Measurements from ENCODE around the gene BPIFB3. TPM values are rescaled to one million over a fixed set of nuclear protein-coding genes. Genes with fewer than 3 reads are reported as not detected.

The BPIFB3 gene
- total and polyA plus RNA-seq, 12 donors, result not detected

DNA sequence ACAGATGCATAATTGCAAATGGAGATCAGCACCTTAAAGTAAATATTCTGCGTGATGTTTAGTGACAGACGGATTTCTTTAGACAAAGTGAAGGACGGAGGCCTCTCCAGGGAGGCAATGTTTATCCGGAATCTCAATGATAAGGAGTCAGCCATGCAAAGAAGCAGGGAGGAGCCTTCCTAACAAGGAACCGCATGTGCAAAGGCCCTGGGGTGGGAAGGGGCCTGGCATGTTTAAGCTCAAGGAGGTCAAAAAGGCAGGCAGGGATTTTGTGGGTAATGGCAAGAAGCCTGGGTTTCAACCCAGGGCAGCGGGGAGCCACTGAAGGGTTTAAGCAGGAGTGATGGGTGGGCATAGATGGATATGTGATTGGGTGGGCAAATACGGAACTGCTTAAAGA, 678 bp downstream of the BPIFB3 start:
- intact Hi-C loops (cut with DNase I), result no loop called here
- Histone ChIP-seq H3K27ac (no peak overlapping the region), H3K36me3 (replicated peaks in 1 of 2) (no peaks in the 10 kb centered on the region), H3K4me3 (no peak overlapping the region), H3K4me1 (replicated peaks in 1 of 2) (no peaks in the 10 kb centered on the region), H3K27me3 (no peaks in the 10 kb centered on the region), H3K9me3 (replicated peaks in 1 of 3) (no peaks in the 10 kb centered on the region)
- WGBS, 4 donors, result 76 to 85% (median 83%) methylated on average over 7 of the region's 7 CpGs
- no peak for TF ChIP-seq POLR2A (IDR thresholded peaks at IDR 0.05)
- TF ChIP-seq, protein P1, sequence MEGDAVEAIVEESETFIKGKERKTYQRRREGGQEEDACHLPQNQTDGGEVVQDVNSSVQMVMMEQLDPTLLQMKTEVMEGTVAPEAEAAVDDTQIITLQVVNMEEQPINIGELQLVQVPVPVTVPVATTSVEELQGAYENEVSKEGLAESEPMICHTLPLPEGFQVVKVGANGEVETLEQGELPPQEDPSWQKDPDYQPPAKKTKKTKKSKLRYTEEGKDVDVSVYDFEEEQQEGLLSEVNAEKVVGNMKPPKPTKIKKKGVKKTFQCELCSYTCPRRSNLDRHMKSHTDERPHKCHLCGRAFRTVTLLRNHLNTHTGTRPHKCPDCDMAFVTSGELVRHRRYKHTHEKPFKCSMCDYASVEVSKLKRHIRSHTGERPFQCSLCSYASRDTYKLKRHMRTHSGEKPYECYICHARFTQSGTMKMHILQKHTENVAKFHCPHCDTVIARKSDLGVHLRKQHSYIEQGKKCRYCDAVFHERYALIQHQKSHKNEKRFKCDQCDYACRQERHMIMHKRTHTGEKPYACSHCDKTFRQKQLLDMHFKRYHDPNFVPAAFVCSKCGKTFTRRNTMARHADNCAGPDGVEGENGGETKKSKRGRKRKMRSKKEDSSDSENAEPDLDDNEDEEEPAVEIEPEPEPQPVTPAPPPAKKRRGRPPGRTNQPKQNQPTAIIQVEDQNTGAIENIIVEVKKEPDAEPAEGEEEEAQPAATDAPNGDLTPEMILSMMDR (IDR thresholded peaks at IDR 0.05), result no peak
- no peak for DNase-seq

DNA sequence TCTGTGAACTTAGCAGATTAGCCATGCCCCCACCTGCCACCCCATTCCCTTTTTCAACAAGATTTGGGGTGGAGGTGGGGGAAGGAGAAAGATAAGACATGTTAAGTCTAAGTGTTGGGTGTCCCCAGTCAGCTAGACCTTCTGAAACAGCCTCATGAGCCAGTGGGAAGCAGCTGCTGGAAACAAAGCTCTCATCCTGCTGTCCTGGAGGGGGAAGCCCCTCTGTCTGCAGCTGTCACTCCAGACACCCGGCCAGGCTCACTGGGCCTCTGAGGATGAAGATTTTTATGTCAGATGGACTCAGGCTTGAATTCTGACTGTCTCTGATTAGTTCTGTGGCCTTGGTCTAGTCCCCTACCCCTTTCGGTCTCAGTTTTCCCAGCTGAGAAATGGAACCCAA, 1.1 kb downstream of the BPIFB3 start:
- no peaks in the 10 kb centered on the region for H3K4me1 ChIP-seq (replicated peaks in 1 of 2)
- no peak overlapping the region for H3K27ac ChIP-seq
- no peaks in the 10 kb centered on the region for H3K27me3 ChIP-seq
- DNase-seq, result no peak
- TF ChIP-seq, protein P1 (IDR thresholded peaks at IDR 0.05), result no peak
- no peak for TF ChIP-seq POLR2A (IDR thresholded peaks at IDR 0.05)
- H3K36me3 ChIP-seq (replicated peaks in 1 of 2), result no peaks in the 10 kb centered on the region
- WGBS, 4 donors, result 76 to 83% (median 80%) methylated on average over 2 of the region's 2 CpGs
- no peaks in the 10 kb centered on the region for H3K9me3 ChIP-seq (replicated peaks in 1 of 3)
- intact Hi-C loops (cut with DNase I), result no loop called here
- H3K4me3 ChIP-seq, result no peak overlapping the region

DNA sequence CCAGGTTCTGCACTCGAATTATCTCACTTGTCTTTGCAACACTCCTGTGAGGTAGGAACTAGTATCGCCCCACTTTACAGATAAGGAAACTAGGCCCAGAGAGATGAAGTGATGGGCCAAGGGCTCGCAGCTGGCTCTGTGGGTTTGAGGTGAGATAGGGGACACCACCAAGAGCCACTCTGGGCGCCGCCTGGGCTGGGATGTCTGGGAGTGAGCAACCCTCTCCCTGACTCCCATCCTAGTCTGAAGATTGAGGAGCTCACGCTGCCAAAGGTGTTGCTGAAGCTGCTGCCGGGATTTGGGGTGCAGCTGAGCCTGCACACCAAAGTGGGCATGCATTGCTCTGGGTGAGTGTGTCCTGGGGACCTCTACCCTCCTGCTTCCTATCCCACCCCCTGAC, 5.4 kb downstream of the BPIFB3 start:
- no peak for TF ChIP-seq POLR2A (IDR thresholded peaks at IDR 0.05)
- TF ChIP-seq, protein P1 (IDR thresholded peaks at IDR 0.05), result no peak
- DNase-seq, result no peak
- Histone ChIP-seq H3K27me3 (no peaks in the 10 kb centered on the region), H3K9me3 (replicated peaks in 1 of 3) (no peaks in the 10 kb centered on the region), H3K4me3 (no peak overlapping the region), H3K27ac (no peak overlapping the region), H3K4me1 (replicated peaks in 1 of 2) (no peaks in the 10 kb centered on the region), H3K36me3 (replicated peaks in 1 of 2) (no peaks in the 10 kb centered on the region)
- WGBS, 4 donors, result 74 to 91% (median 79%) methylated on average over 5 to 7 of the region's 7 CpGs
- intact Hi-C loops (cut with DNase I), result no loop called here

DNA sequence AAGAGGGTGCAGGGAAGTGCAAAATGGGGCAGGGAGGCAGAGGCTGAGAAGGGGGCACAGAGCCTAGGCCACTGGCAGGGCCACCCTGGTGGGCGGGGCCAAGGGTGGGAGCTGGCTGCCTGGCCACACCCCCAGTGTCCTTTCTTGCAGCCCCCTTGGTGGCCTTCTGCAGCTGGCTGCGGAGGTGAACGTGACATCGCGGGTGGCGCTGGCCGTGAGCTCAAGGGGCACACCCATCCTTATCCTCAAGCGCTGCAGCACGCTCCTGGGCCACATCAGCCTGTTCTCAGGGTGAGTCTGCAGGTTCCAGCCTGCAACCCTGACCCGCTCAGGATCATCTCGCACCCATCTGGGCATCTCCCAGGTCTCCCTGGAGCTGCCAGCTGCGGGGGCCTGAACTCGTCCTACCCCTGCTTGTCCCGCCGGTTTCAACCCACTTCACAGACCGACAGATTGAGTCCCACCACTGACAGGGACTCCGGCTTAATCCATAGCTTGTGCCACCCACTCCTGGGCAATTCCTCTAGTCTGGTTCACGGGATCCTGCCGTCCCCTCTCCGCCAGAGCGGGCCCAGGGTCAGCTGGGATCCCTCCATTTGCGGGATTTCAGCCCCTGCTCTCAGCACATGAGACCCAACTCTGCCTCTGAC, 6.2 kb downstream of the BPIFB3 start:
- Histone ChIP-seq H3K4me3 (no peak overlapping the region), H3K4me1 (replicated peaks in 1 of 2) (no peaks in the 10 kb centered on the region), H3K27me3 (no peaks in the 10 kb centered on the region), H3K27ac (no peak overlapping the region), H3K9me3 (replicated peaks in 1 of 3) (no peaks in the 10 kb centered on the region), H3K36me3 (replicated peaks in 1 of 2) (no peaks in the 10 kb centered on the region)
- intact Hi-C loops (cut with DNase I), result no loop called here
- 88 to 90% (median 89%) methylated on average over 11 to 22 of the region's 22 CpGs for WGBS, 4 donors
- no peak for DNase-seq
- no peak for TF ChIP-seq POLR2A (IDR thresholded peaks at IDR 0.05)
- TF ChIP-seq, protein P1 (IDR thresholded peaks at IDR 0.05), result no peak

All from adrenal gland (tissue), 12 donors.